Peyer's patch (tissue), 4 donors: ENCODE results near the gene RTP3. TPM values are rescaled to one million over a fixed set of nuclear protein-coding genes. Genes with fewer than 3 reads are reported as not detected.

Experiments
- DNase-seq, 3 donors: peaks; one replicate each; pipeline ENCODE4 v3.0.0-alpha.2; 2017 to 2019
- H3K27ac ChIP-seq, 4 donors: fragments of 200-600 bp; sonication (generic); one replicate each; pipeline ENCODE4 v1.5.1; 2016 to 2019
- H3K27me3 ChIP-seq, 2 donors: fragments of 200-600 bp; sonication (generic); one replicate each; pipeline ENCODE4 v1.5.1; 2019
- H3K36me3 ChIP-seq, 3 donors: fragments of 200-600 bp; sonication (generic); one replicate each; pipeline ENCODE4 v1.5.1; 2016 to 2019
- H3K4me1 ChIP-seq, 4 donors: fragments of 200-600 bp; sonication (generic); one replicate each; pipeline ENCODE4 v1.5.1; 2016 to 2019
- H3K4me3 ChIP-seq, 4 donors: fragments of 200-600 bp; sonication (generic); 1 replicate in 3 of 4; 2 replicates in 1 of 4; pipeline ENCODE4 v1.5.1; 2016 to 2019; ENCODE audit warnings: mild to moderate bottlenecking in 1 of 4
- H3K9me3 ChIP-seq, 4 donors: fragments of 200-600 bp; sonication (generic); one replicate each; pipeline ENCODE4 v1.5.1; 2016 to 2019; ENCODE audit warnings: mild to moderate bottlenecking in 1 of 4
- POLR2A ChIP-seq, 2 donors: fragments of 450-650 bp; IDR thresholded peaks; one replicate each; pipeline ENCODE4 v1.5.1; 2017; ENCODE audit warnings: antibody characterized with exemption in 2 of 2, mild to moderate bottlenecking in 2 of 2, moderate library complexity in 2 of 2
- total RNA-seq, 4 donors: library from RNA; depleted of rRNA; stranded (reverse); fragments of >200 nt; gene quantifications; one replicate each; pipeline ENCODE4 v1.1.0, GENCODE V29; 2016
- TF ChIP-seq, protein P1 (sequence below), 6 experiments: fragments of 450-650 bp in 4 of 6; fragments of 200-600 bp in 2 of 6; sonication (generic) in 1 of 6; IDR thresholded peaks; one replicate each; pipeline ENCODE4 v1.5.1; 2017 to 2019; ENCODE audit warnings: antibody characterized with exemption in 6 of 6, mild to moderate bottlenecking in 3 of 6, moderate library complexity in 1 of 6

The RTP3 gene
- total RNA-seq, 4 donors from 2014 or later, result not detected

DNA sequence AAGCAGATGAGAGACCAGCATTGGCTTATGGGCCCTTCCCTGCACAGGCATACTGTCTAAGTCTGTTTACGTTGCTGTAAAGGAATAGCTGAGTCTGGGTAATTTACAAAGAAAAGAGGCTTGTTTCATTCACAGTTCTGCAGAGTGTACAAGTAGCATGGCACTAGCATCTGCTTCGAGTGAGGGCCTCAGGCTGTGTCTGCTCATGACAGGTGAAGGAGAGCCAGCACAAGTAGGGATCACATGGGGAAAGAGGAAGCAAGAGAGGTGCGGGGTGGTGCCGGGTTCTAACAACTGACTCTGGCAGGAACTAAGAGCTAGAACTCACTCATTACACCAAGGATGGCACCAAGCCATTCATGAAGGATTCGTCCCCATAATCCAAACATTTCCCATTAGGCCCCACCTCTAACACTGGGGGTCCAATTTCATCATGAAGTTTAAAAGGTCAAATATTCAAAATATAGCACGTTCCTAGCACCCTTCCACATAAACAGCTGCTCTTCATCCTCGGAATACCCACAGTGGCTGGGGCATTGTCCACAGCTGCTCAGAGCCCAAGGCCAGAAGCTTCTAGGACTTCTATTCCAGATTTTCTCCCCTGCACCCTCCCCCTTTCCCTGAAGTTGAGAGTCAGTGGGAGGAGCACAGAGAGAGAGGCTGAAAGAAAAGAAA lies 5.6 kb downstream of the RTP3 start:
- TF ChIP-seq, protein P1, sequence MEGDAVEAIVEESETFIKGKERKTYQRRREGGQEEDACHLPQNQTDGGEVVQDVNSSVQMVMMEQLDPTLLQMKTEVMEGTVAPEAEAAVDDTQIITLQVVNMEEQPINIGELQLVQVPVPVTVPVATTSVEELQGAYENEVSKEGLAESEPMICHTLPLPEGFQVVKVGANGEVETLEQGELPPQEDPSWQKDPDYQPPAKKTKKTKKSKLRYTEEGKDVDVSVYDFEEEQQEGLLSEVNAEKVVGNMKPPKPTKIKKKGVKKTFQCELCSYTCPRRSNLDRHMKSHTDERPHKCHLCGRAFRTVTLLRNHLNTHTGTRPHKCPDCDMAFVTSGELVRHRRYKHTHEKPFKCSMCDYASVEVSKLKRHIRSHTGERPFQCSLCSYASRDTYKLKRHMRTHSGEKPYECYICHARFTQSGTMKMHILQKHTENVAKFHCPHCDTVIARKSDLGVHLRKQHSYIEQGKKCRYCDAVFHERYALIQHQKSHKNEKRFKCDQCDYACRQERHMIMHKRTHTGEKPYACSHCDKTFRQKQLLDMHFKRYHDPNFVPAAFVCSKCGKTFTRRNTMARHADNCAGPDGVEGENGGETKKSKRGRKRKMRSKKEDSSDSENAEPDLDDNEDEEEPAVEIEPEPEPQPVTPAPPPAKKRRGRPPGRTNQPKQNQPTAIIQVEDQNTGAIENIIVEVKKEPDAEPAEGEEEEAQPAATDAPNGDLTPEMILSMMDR (IDR thresholded peaks at IDR 0.05), result no peak
- TF ChIP-seq POLR2A (IDR thresholded peaks at IDR 0.05), result no peak
- H3K27ac ChIP-seq, result no peak overlapping the region
- no peaks in the 10 kb centered on the region for H3K9me3 ChIP-seq
- H3K4me1 ChIP-seq, result no peaks in the 10 kb centered on the region
- no peak overlapping the region for H3K4me3 ChIP-seq
- no peak for DNase-seq
- H3K27me3 ChIP-seq, result no peaks in the 10 kb centered on the region
- no peaks in the 10 kb centered on the region for H3K36me3 ChIP-seq

DNA sequence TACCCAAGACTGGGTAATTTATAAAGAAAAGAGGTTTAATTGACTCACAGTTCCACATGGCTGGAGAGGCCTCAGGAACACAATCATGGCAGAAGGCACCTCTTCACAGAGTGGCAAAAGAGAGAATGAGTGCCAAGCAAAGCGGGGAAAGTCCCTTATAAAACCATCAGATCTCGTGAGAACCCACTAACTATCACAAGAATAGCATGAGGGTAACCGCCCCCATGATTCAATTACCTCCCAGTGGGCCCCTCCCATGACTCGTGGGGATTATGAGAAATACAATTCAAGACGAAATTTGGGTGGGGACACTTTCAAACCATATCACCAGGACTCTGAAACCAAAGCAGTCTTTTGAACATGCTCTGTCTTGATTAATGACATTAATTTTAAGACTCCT lies 7.0 kb downstream of the RTP3 start:
- Histone ChIP-seq H3K36me3 (no peaks in the 10 kb centered on the region), H3K4me1 (no peaks in the 10 kb centered on the region), H3K27ac (no peak overlapping the region), H3K4me3 (no peak overlapping the region), H3K9me3 (no peaks in the 10 kb centered on the region), H3K27me3 (no peaks in the 10 kb centered on the region)
- no peak for DNase-seq
- TF ChIP-seq, protein P1 (IDR thresholded peaks at IDR 0.05), result no peak
- no peak for TF ChIP-seq POLR2A (IDR thresholded peaks at IDR 0.05)

DNA sequence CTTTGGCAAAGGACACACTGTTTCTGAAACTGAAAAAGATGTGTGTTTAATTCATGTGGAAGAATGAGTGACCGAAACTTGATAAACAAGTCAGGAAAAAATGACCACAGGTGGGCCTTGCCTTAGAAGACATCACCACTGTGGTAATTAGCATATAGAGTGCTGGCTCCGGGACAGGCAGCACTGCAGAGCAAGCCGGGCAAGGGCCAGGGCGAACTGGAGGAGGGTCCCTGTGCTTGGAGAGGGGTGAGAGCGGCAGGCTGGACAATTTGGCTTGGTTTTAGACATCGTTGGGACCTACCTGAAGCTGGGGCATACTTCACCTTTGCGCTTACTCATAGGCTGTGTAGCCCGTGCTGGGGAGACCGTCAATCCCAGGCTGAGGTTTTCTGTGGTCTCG lies 8.2 kb downstream of the RTP3 start:
- H3K27ac ChIP-seq, result no peak overlapping the region
- no peaks in the 10 kb centered on the region for H3K27me3 ChIP-seq
- no peak overlapping the region for H3K4me3 ChIP-seq
- no peaks in the 10 kb centered on the region for H3K36me3 ChIP-seq
- H3K9me3 ChIP-seq, result no peaks in the 10 kb centered on the region
- TF ChIP-seq, protein P1 (IDR thresholded peaks at IDR 0.05), result no peak
- no peak for TF ChIP-seq POLR2A (IDR thresholded peaks at IDR 0.05)
- no peaks in the 10 kb centered on the region for H3K4me1 ChIP-seq
- no peak for DNase-seq

DNA sequence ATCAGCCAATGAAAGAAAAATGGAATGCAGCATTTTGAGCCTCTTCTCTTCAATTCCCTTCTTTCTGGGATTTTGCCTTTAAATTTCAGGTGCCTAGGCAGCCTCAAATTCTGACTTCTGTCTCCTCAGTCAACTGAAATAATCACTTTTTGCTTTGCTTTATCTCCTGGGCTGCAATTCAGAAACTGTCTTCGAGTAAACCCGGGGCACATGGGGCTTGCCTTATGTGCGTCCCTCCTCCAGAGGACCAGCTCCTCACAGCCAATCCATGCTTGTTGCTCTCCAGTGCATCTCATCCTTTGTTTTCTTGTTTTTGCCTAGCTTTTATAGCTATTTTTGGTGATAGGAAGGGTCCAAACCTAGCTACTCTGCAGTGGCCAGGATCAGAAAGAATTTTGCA lies 8.8 kb downstream of the RTP3 start:
- Histone ChIP-seq H3K27me3 (no peaks in the 10 kb centered on the region), H3K36me3 (no peaks in the 10 kb centered on the region), H3K4me1 (no peaks in the 10 kb centered on the region), H3K4me3 (no peak overlapping the region), H3K27ac (no peak overlapping the region), H3K9me3 (no peaks in the 10 kb centered on the region)
- DNase-seq, result no peak
- no peak for TF ChIP-seq POLR2A (IDR thresholded peaks at IDR 0.05)
- TF ChIP-seq, protein P1 (IDR thresholded peaks at IDR 0.05), result no peak

DNA sequence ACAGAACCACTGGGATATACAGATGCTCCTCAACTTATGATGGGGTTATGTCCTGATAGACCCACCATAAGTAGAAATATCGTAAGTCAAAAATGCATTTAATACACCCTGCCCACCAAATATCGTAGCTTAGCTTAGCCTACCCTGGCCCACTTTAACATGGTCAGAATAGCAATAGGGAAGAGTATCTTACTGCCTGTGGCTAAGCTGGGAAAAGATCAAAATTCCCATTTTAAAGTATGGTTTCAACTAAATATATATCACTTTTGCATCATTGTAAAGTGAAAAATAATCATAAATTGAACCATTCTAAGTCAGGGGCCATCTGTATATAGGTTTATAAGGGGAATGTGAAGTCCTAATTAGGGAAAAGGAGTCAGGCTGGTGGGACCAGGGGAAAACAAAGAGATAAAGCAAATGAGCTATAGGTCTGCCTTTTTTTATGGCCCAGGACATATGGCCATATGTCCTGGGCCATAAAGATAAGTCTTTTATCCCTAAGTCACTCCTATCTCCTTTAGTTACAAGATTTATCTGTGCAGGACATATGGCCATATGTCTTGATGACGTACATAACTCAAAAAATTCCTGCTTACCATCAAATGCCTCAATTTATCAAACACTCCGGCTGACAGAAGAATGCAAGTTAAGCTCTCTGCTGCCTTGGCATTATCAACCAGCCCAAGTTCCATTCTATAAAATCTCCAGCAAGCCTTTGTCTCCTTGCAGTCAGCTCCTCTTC lies 11.2 kb downstream of the RTP3 start:
- Histone ChIP-seq H3K27ac (no peak overlapping the region), H3K9me3 (no peaks in the 10 kb centered on the region), H3K4me1 (no peaks in the 10 kb centered on the region), H3K4me3 (no peak overlapping the region), H3K27me3 (no peaks in the 10 kb centered on the region), H3K36me3 (no peaks in the 10 kb centered on the region)
- TF ChIP-seq, protein P1 (IDR thresholded peaks at IDR 0.05), result no peak
- TF ChIP-seq POLR2A (IDR thresholded peaks at IDR 0.05), result no peak
- DNase-seq, result no peak
